Measurements from ENCODE around the gene SIAH3. TPM values are rescaled to one million over a fixed set of nuclear protein-coding genes. Genes with fewer than 3 reads are reported as not detected.
A peak's percentile ranks its signal among the peaks of the same experiment; 100 is the strongest.

The SIAH3 gene
- total RNA-seq, 2 experiments from 2014 or later: 0.18 to 0.19 TPM

DNA sequence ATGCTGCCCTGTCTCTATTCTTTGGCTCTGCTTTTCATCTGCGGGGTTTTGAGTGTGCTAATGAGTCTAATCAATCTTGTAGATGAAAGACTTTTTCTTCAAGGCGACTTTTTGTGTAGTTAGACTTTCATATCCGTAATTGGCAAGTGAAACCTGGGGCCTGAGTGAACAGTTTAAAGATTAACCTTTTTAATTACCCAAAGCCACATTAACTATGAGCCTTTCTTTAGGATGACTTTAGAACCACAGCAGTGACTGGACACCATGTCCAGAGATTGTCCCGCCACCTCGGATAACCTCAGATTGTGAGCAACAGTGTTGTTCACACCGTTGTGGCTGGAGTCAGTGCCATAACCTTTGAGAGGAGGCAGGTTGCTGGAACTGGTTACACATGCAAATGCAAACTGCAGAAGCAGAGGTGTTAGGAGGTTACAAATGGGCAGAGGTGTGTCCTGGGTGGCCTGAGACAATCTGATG is 58.7 kb downstream of the SIAH3 start:
- H3K9me3 Mint-ChIP-seq (ENCODE audit: low read depth): peaks cover 2% of the 10 kb centered on the region
- CTCF ChIA-PET: no interaction called here
- ATAC-seq (peak; percentile 33), DNase-seq (peak; percentile 34)
- H3K4me1 Mint-ChIP-seq: peaks cover 34% of the 10 kb centered on the region
- H3K4me3 Mint-ChIP-seq: no peak overlapping the region
- POLR2A ChIA-PET: interaction anchor here (0.6 kb wide), 1 partner anchor 367 kb away, joined by 3 read pairs; no protein-coding TSS in a partner anchor
- intact Hi-C loops (cut with DNase I, micrococcal nuclease): no loop called here
- H3K36me3 Mint-ChIP-seq (ENCODE audit: low read depth): no peaks in the 10 kb centered on the region
- no peaks in the 10 kb centered on the region for H3K27me3 Mint-ChIP-seq
- H3K27ac Mint-ChIP-seq: peak overlapping the region; percentile 34

DNA sequence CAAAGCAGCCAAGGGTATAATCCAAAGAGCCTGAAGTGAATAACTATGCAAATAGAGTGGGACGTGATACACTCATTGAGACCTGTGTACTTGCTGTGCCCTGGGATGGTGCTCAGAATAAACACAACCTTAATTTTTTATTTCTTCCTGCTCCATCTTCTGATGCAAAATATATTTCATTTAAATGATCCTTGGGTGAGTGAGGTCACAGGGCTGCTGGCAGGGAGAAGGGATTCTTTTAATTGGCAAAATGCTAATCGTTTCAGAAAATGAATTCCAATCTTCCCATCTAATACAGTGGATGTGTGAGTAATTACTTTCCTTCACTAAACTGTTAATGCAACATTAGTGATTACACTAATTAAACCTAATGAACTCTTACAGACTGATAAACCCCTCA is 63.5 kb downstream of the SIAH3 start:
- no peaks in the 10 kb centered on the region for H3K9me3 Mint-ChIP-seq (ENCODE audit: low read depth)
- no peak overlapping the region for H3K4me3 Mint-ChIP-seq
- ATAC-seq (no peak), DNase-seq (no peak)
- no peaks in the 10 kb centered on the region for H3K36me3 Mint-ChIP-seq (ENCODE audit: low read depth)
- no peak overlapping the region for H3K27ac Mint-ChIP-seq
- intact Hi-C loops (cut with DNase I, micrococcal nuclease): no loop called here
- CTCF ChIA-PET: no interaction called here
- peaks cover 45% of the 10 kb centered on the region for H3K4me1 Mint-ChIP-seq
- no peaks in the 10 kb centered on the region for H3K27me3 Mint-ChIP-seq
- POLR2A ChIA-PET: no interaction called here

DNA sequence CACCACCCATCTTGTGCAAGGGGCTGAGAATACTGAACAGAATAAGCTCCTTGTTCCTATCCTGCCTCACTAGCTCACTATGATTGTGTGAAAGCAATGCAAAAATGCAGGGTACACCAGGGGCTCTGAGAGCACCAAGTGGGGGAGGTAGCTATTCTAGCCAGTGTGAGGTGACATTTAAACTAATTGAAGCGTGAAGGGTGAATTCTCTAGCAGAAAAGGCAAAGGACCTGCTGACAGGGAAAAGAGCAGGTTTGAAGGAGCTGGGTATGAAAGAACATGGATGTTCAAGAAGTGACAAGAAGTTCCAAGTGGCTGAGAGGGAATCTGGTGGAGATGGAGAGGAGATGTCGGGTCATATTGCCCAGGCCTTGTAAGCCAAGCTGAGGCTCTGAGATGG is 64.2 kb downstream of the SIAH3 start:
- H3K27ac Mint-ChIP-seq: no peak overlapping the region
- intact Hi-C loops (cut with DNase I, micrococcal nuclease): no loop called here
- H3K4me1 Mint-ChIP-seq: peaks cover 39% of the 10 kb centered on the region
- CTCF ChIA-PET: no interaction called here
- H3K4me3 Mint-ChIP-seq: no peak overlapping the region
- POLR2A ChIA-PET: no interaction called here
- no peaks in the 10 kb centered on the region for H3K27me3 Mint-ChIP-seq
- H3K9me3 Mint-ChIP-seq (ENCODE audit: low read depth): no peaks in the 10 kb centered on the region
- ATAC-seq: no peak
- no peaks in the 10 kb centered on the region for H3K36me3 Mint-ChIP-seq (ENCODE audit: low read depth)
- no peak for DNase-seq

DNA sequence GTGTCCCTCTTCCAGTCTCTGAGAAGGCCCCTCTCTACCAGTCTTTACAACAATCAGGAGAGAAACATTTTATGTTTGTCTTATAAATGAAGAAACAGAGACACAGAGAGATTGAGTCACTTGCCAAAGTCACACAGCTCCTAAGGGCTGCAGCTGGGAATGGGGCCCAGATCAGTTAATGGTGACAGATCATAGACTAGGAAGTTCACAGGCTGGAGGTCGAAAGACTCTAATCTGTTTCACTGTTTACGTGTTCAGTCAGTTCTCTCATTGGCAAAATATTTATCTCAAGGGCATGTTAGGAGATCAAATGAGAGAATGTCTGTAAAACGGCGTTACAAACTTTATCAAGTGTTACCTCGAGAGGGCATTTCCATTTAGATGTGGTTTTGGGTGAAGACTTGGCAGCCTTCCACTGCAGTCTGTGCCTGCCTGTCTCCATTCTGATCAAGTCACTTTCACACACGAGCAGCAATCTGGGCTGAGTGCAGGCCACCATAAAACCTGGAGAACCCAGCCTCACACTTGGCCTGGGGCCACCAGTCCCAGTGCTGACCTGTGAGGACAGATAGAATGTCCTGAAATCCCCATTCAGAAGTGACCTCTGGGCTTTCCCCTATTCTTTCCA is 65.1 kb downstream of the SIAH3 start:
- Mint-ChIP-seq H3K27me3 (no peaks in the 10 kb centered on the region), H3K27ac (no peak overlapping the region), H3K9me3 (ENCODE audit: low read depth) (no peaks in the 10 kb centered on the region), H3K4me3 (no peak overlapping the region), H3K4me1 (peaks cover 35% of the 10 kb centered on the region), H3K36me3 (ENCODE audit: low read depth) (no peaks in the 10 kb centered on the region)
- POLR2A ChIA-PET: no interaction called here
- intact Hi-C loops (cut with DNase I, micrococcal nuclease): no loop called here
- DNase-seq: peak; percentile 20
- CTCF ChIA-PET: no interaction called here
- ATAC-seq: no peak

DNA sequence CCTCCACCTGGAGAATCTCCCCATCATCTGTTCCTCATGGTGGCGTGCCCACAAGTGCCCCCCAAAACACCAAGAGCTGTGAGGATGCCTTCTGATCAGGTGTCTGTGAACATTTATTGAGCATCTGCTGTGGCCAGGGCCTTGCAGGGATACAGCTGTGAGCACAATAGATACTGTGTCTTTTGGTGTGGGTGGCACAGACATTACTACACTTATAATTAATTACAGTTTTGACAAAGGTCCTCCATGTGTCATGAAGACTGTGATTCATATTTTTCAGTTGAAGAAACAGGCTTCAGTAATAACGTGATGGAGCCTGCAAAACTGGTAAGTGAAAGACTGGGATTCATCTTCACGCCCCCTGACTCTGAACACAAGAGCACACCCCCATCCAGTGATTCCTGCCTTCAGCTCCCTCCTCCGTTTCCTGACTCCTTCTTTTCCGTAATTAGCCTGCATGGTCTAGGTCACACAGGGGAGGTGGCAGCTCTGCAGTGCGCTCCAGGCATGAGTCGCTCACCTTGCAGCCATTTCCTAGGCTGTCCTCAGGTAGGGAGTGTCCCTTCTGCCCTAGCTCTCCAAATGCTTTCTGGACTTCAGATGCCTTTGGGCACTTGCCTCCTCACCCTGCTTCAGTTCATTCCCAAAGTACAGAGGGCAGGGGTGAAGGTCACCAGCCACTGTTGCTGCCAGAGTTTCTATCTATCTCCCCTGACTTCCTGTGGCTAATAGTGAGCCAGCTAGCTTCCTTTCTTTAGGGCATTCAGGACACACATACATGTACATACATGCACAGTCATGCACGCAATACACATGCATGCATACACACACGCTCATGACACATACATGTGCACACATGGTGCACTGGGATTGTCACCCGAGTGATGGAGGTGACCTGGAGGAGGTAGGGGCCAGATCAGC is 66.5 kb downstream of the SIAH3 start:
- CTCF ChIA-PET: interaction anchor here (1.2 to 1.5 kb wide), 3 partner anchors 14 to 65 kb away, joined by 3 to 5 read pairs (median 3); no protein-coding TSS in a partner anchor
- no peak overlapping the region for H3K4me3 Mint-ChIP-seq

DNA sequence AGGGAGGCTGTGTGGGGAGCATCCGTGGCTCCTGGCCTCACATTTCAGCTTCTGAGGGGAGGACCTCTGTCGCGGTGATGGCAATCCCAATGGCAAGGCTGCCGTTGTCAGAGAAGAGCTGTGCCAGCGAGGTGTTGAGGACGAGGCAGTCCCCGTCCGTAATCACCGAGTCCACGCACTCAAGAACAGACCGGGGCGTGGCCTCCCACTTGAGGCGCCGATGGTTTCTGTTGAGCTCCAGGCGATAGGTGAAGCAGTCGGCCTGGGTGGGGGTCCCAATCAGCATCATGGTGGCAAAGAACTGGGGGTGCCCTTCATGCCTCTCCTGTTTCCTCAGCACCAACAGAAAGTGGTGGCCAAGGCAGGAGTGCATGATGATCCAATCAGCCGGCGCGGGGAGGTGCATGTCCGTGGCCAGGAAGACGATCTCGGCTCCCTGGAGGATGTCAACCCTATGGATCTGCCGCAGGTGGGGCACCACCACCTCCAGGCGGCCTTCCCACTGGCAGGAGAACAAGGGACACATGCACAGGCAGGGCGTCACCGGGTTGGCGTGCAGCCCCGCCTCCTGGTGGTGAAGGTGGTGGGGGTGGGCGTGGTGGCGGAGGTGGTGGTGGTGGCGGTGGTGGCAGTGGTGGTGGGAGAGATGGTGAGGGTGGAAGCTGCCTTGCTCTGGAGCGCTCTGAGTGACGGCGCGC is 68.1 kb downstream of the SIAH3 start:
- Mint-ChIP-seq H3K27me3 (no peaks in the 10 kb centered on the region), H3K36me3 (ENCODE audit: low read depth) (no peaks in the 10 kb centered on the region), H3K9me3 (ENCODE audit: low read depth) (no peaks in the 10 kb centered on the region), H3K4me1 (peaks cover 31% of the 10 kb centered on the region), H3K4me3 (no peak overlapping the region), H3K27ac (no peak overlapping the region)
- intact Hi-C loops (cut with DNase I, micrococcal nuclease): no loop called here
- no peak for DNase-seq
- ChIA-PET CTCF (no interaction called here), POLR2A (no interaction called here)
- ATAC-seq: no peak

More for the DNA sequence above, 66.5 kb downstream of the SIAH3 start:
- POLR2A ChIA-PET: no interaction called here
- Mint-ChIP-seq H3K9me3 (ENCODE audit: low read depth) (no peaks in the 10 kb centered on the region), H3K4me1 (peaks cover 31% of the 10 kb centered on the region), H3K27me3 (no peaks in the 10 kb centered on the region), H3K27ac (no peak overlapping the region), H3K36me3 (ENCODE audit: low read depth) (no peaks in the 10 kb centered on the region)
- ATAC-seq (peak; percentile 83), DNase-seq (no peak)
- intact Hi-C loops (cut with DNase I, micrococcal nuclease): no loop called here

DNA sequence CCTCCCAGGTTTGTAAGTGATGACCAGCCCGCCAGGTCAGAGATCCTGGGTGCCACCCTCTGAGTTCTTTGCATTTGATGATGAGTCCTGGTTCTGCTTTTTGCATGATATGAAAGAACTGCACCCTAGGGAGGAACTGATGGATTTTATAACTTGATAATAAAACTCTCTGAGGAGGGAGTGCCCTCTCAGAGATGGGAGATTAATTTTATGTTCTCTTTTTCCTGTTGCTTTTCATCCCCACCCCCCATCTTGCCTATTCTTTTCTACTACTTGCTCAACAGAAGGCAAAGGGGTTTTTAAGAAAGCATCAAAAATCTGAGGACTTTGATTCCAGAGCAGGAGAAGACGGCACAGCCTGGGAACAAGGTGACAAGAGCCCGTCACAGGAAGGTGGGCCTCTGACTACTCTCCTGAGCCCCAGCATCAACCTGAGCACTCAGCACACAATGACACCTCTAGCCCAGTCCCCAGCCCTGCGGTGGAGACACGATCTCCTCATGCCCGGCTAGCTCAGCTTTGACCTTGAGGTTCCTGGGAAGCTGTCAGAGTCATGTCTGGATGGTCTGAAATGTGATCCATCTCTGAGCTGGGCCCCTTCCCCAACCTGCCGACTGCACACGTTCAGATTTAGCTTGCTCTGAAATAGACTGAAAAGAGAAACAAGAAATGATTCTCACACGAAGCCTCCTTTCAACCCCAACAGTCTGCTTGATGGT is 69.1 kb downstream of the SIAH3 start:
- ATAC-seq (no peak), DNase-seq (no peak)
- Mint-ChIP-seq H3K4me3 (no peak overlapping the region), H3K36me3 (ENCODE audit: low read depth) (no peaks in the 10 kb centered on the region), H3K9me3 (ENCODE audit: low read depth) (no peaks in the 10 kb centered on the region), H3K4me1 (peaks cover 31% of the 10 kb centered on the region), H3K27me3 (no peaks in the 10 kb centered on the region), H3K27ac (no peak overlapping the region)
- CTCF ChIA-PET: no interaction called here
- intact Hi-C loops (cut with DNase I, micrococcal nuclease): no loop called here
- POLR2A ChIA-PET: no interaction called here

DNA sequence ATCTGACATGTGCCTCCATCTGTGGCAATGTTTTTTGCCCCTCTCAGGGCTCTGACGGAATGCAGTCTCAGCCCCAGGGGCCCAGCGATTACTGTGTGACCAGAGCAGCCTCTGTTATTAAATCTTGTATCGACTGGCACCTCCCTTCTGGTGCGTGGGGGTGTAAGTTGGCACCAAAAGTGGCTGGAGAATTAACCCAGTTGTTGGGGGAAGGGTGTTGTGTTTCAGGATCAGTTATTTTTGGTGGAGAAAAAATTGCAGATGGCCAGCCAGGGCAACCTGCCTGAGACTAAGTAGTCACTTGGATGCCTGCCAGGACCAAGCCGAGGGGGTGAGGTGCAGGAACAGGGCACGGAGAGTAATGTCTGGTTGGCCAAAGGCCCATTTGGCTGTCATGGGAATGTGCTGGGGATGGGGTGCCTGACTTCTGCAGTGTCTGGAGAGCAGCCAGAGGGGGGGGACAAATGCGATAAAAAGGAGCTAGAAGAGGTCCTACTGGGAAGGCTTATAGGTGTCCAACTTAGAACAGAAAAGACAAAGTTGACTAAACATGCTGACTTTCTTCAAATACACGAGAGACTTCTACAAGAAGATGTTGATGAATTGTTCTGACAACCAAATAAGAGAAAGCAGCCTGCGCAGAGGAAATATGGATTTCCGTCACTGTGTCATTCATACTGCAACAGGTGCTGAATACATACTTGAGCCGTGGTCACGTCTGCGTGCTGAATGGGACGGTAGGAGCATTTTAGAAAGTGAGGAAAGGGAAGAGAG is 69.8 kb downstream of the SIAH3 start:
- no peaks in the 10 kb centered on the region for H3K9me3 Mint-ChIP-seq (ENCODE audit: low read depth)
- H3K27ac Mint-ChIP-seq: no peak overlapping the region
- H3K27me3 Mint-ChIP-seq: no peaks in the 10 kb centered on the region
- no peak overlapping the region for H3K4me3 Mint-ChIP-seq
- ChIA-PET POLR2A (no interaction called here), CTCF (no interaction called here)
- H3K36me3 Mint-ChIP-seq (ENCODE audit: low read depth): no peaks in the 10 kb centered on the region
- H3K4me1 Mint-ChIP-seq: peaks cover 27% of the 10 kb centered on the region
- DNase-seq (no peak), ATAC-seq (peak; percentile 42)
- intact Hi-C loops (cut with DNase I, micrococcal nuclease): no loop called here

DNA sequence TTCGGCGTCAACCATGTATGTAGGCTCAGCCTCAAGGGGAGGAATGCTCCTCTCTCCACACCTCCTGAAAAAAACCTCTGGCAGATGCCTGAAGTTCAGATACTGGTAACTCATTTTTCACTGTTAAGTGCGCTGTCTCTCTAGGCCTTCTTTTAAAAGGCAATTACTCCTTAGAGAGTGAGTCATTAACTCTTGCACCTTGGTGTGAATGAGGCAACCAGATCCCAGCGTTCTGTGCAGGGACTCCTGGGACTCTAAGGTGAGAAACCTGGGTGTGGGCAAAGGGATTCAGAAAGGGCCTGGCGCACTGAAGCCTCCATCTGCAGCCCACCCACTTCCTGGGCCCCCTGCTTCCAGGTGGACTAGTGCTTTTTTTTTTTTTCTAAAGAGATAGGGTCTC is 71.7 kb downstream of the SIAH3 start:
- Mint-ChIP-seq H3K27me3 (no peaks in the 10 kb centered on the region), H3K27ac (no peak overlapping the region), H3K4me3 (no peak overlapping the region), H3K36me3 (ENCODE audit: low read depth) (no peaks in the 10 kb centered on the region), H3K4me1 (peaks cover 10% of the 10 kb centered on the region), H3K9me3 (ENCODE audit: low read depth) (no peaks in the 10 kb centered on the region)
- POLR2A ChIA-PET: no interaction called here
- ATAC-seq (no peak), DNase-seq (no peak)
- CTCF ChIA-PET: interaction anchor here (0.7 to 0.8 kb wide), 2 partner anchors 9 to 25 kb away, joined by 3 to 4 read pairs; no protein-coding TSS in a partner anchor
- intact Hi-C loops (cut with DNase I, micrococcal nuclease): no loop called here

DNA sequence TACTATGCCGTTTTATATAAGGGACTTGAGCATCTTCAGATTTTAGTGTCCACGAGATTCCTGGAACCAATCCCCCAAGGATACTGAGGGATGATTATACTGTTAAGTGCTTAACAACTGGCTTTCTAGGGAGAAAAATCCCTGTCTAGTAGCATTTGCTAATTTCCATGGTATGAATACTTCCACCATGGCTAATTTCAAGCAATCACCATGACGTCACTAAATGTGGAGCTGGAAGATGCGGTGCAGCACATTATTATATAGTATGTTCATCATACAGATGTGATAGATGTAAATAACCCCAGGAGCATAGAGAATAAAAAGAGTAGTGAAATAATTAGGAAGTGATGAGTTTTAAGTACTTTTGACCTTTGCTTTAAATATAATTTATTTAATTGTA is 72.7 kb downstream of the SIAH3 start:
- intact Hi-C loops (cut with DNase I, micrococcal nuclease): no loop called here
- no peak overlapping the region for H3K4me3 Mint-ChIP-seq
- CTCF ChIA-PET: no interaction called here

DNA sequence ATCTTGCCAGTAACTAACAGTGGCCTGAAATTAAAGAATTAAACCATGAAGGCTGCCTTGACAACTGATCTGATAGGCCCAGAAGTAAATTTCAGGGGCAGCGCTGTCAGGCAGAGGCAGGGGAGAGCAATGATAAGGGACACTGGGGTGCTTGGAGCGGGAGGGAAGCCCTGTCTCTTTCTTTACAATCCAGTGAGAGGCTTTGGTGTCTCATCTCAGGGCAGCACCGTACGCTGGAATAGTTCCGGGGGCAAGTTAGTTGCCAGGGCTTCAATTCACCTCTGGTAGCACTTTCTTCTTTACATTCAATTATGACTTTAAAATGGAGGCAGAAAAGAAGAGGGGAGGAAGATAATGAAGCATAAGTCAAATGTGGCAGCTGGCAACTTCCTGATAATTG is 74.8 kb downstream of the SIAH3 start:
- H3K27me3 Mint-ChIP-seq: no peaks in the 10 kb centered on the region
- H3K4me1 Mint-ChIP-seq: peaks cover under 1% of the 10 kb centered on the region
- H3K36me3 Mint-ChIP-seq (ENCODE audit: low read depth): no peaks in the 10 kb centered on the region
- no peak overlapping the region for H3K4me3 Mint-ChIP-seq
- no peaks in the 10 kb centered on the region for H3K9me3 Mint-ChIP-seq (ENCODE audit: low read depth)
- intact Hi-C loops (cut with DNase I, micrococcal nuclease): no loop called here
- H3K27ac Mint-ChIP-seq: no peak overlapping the region
- ChIA-PET POLR2A (no interaction called here), CTCF (no interaction called here)
- DNase-seq: no peak
- ATAC-seq: no peak

More for the DNA sequence above, 72.7 kb downstream of the SIAH3 start:
- peaks cover 5% of the 10 kb centered on the region for H3K4me1 Mint-ChIP-seq
- POLR2A ChIA-PET: no interaction called here
- DNase-seq: no peak
- no peaks in the 10 kb centered on the region for H3K27me3 Mint-ChIP-seq
- H3K9me3 Mint-ChIP-seq (ENCODE audit: low read depth): no peaks in the 10 kb centered on the region
- no peak overlapping the region for H3K27ac Mint-ChIP-seq
- no peaks in the 10 kb centered on the region for H3K36me3 Mint-ChIP-seq (ENCODE audit: low read depth)
- ATAC-seq: no peak
